GM18502 (cell line): ENCODE results near the gene SPEN.

Experiments
- ATAC-seq: cut with Tn5 transposase; IDR thresholded peaks from one replicate; pipeline ENCODE4 v1.9.1; 2021; ENCODE audit warnings: mild to moderate bottlenecking; ENCODE audit not compliant: unreplicated experiment, poor library complexity

The SPEN gene

GRCh38 chr1:15945011-15945831, 97.7 kb downstream of the SPEN start:
- ATAC-seq = no peak

GRCh38 chr1:15945832-15946448, 98.4 kb downstream of the SPEN start:
- no peak for ATAC-seq

- ATAC-seq = no peak
These were observed 99.3 kb downstream of the SPEN start for GRCh38 chr1:15946571-15947381.

GRCh38 chr1:15947382-15948090, 100.0 kb downstream of the SPEN start:
- no peak for ATAC-seq

GRCh38 chr1:15948091-15948591, 100.6 kb downstream of the SPEN start:
- no peak for ATAC-seq

- ATAC-seq = peak; percentile 6
These were observed 101.3 kb downstream of the SPEN start for GRCh38 chr1:15948595-15949452.

- ATAC-seq = peak; percentile 79
These were observed 102.1 kb downstream of the SPEN start for GRCh38 chr1:15949453-15950245.

- no peak for ATAC-seq
These were observed 102.8 kb downstream of the SPEN start for GRCh38 chr1:15950302-15950701.

- ATAC-seq = no peak
These were observed 103.3 kb downstream of the SPEN start for GRCh38 chr1:15950763-15951295.

- no peak for ATAC-seq
These were observed 104.0 kb downstream of the SPEN start for GRCh38 chr1:15951341-15952153.

- no peak for ATAC-seq
These were observed 105.1 kb downstream of the SPEN start for GRCh38 chr1:15952317-15953258.

- no peak for ATAC-seq
These were observed 105.8 kb downstream of the SPEN start for GRCh38 chr1:15953294-15953771.

GRCh38 chr1:15953791-15954241, 106.3 kb downstream of the SPEN start:
- no peak for ATAC-seq

- ATAC-seq = no peak
These were observed 106.8 kb downstream of the SPEN start for GRCh38 chr1:15954316-15954715.

GRCh38 chr1:15955552-15955951, 108.0 kb downstream of the SPEN start:
- no peak for ATAC-seq

GRCh38 chr1:15956150-15956549, 108.6 kb downstream of the SPEN start:
- ATAC-seq = no peak
